Ascending aorta (tissue), 2 donors: ENCODE measurements around the gene TNIP2. TPM values are rescaled to one million over a fixed set of nuclear protein-coding genes. Genes with fewer than 3 reads are reported as not detected.
A peak's percentile ranks its signal among the peaks of the same experiment; 100 is the strongest.

Experiments
- DNase-seq, 2 donors: peaks; one replicate each; pipeline ENCODE4 v3.0.0-alpha.2; 2019; ENCODE audit warnings: low spot score in 2 of 2
- H3K27ac ChIP-seq, 2 donors: fragments of 200-600 bp; sonication (generic); one replicate each; pipeline ENCODE4 v1.5.1; 2016 to 2017; ENCODE audit warnings: mild to moderate bottlenecking in 1 of 2
- H3K27me3 ChIP-seq: fragments of 200-600 bp; sonication (generic); one replicate; pipeline ENCODE4 v1.5.1; 2017
- H3K36me3 ChIP-seq, 2 donors: fragments of 200-600 bp; sonication (generic); one replicate each; pipeline ENCODE4 v1.5.1; 2016
- H3K4me1 ChIP-seq, 2 donors: fragments of 200-600 bp; sonication (generic); one replicate each; pipeline ENCODE4 v1.5.1; 2016 to 2017; ENCODE audit warnings: mild to moderate bottlenecking in 1 of 2
- H3K4me3 ChIP-seq, 2 donors: fragments of 200-600 bp; sonication (generic); one replicate each; pipeline ENCODE4 v1.5.1; 2016 to 2017; ENCODE audit warnings: mild to moderate bottlenecking in 1 of 2
- H3K9me3 ChIP-seq, 2 donors: fragments of 200-600 bp; sonication (generic); one replicate each; pipeline ENCODE4 v1.5.1; 2016
- intact Hi-C: fragments of 100-400 bp; cut with DNase I; formaldehyde crosslinking; loops from one replicate; pipeline ENCODE4 v1.15.1; 2023
- total RNA-seq: library from RNA; depleted of rRNA; stranded (reverse); fragments of >200 nt; gene quantifications from one replicate; pipeline ENCODE4 v1.1.0, GENCODE V29; 2016
- TF ChIP-seq, protein P1 (sequence below), 3 experiments: fragments of 200-600 bp in 2 of 3; fragments of 450-650 bp in 1 of 3; sonication (generic) in 2 of 3; IDR thresholded peaks; one replicate each; pipeline ENCODE4 v1.5.1; 2016 to 2019; ENCODE audit warnings: antibody characterized with exemption in 3 of 3, mild to moderate bottlenecking in 1 of 3, moderate library complexity in 1 of 3

TNIP2 gene
- total RNA-seq, 1 donor from 2014 or later = 65.6 TPM

GRCh38 chr4:2792396-2792710 lies 36.2 kb upstream of the TNIP2 start:
- Histone ChIP-seq H3K27me3 (no peaks in the 10 kb centered on the region), H3K4me3 (no peak overlapping the region), H3K27ac (peak overlapping the region; percentile 61 to 68), H3K9me3 (no peaks in the 10 kb centered on the region), H3K36me3 (no peaks in the 10 kb centered on the region), H3K4me1 (peaks cover 17 to 31% of the 10 kb centered on the region in 2 donors)
- peak in 1 of 2 donors; percentile 61 for DNase-seq
- intact Hi-C loops = loop anchor here (5.0 kb wide), 1 partner anchor 50 kb away; the partner anchor contains the start of gene ADD1
- TF ChIP-seq, protein P1, sequence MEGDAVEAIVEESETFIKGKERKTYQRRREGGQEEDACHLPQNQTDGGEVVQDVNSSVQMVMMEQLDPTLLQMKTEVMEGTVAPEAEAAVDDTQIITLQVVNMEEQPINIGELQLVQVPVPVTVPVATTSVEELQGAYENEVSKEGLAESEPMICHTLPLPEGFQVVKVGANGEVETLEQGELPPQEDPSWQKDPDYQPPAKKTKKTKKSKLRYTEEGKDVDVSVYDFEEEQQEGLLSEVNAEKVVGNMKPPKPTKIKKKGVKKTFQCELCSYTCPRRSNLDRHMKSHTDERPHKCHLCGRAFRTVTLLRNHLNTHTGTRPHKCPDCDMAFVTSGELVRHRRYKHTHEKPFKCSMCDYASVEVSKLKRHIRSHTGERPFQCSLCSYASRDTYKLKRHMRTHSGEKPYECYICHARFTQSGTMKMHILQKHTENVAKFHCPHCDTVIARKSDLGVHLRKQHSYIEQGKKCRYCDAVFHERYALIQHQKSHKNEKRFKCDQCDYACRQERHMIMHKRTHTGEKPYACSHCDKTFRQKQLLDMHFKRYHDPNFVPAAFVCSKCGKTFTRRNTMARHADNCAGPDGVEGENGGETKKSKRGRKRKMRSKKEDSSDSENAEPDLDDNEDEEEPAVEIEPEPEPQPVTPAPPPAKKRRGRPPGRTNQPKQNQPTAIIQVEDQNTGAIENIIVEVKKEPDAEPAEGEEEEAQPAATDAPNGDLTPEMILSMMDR (IDR thresholded peaks at IDR 0.05) = no peak

DNA sequence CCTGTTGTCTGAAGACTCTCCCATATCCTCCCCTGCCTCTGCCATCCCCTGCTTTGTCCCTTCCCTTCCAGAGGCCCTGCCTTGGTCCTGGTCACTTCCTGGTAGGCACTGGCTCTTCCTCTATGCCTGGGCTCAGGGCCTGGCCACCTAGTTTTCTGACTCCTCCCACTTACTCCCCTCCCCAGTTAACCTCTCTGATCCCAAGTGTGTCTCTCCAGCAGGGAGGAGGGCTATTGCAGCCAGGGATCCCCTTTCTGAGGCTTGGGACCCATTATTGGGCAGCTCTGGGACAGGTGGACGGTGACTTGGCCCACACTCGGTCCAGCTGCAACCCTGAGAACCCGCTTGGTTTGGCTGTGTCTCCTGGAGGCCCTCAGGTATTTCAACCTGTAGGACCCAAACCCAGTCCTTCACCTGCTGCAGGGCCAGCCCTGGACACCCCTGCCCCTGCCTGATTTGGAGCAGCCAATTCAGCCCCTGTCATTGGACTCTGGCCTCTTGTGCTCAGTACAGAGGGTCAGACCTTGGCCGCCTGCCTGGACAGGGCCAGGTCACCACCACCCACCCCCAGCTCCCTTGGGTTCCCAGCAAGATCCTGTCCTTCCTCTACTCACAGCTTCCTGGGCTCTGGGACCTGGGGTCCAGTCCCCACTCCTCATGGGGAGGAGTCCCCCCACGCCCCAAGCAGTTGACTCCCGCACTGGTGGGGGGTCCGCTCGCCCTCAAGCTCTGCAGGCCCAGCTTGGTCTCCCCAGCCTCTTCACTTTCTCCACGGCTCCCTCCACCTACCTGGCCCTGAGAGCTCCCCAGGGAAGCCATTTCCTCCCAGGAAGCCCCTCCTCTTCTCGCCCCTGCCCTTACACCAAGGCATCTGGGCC lies 35.6 kb upstream of the TNIP2 start:
- intact Hi-C loops = loop anchor here (5.0 kb wide), 1 partner anchor 51 kb away; the partner anchor contains the start of gene ADD1
- H3K27me3 ChIP-seq = no peaks in the 10 kb centered on the region
- no peaks in the 10 kb centered on the region for H3K9me3 ChIP-seq
- TF ChIP-seq, protein P1 (IDR thresholded peaks at IDR 0.05) = no peak
- peaks cover 17 to 32% of the 10 kb centered on the region in 2 donors for H3K4me1 ChIP-seq
- no peak overlapping the region for H3K4me3 ChIP-seq
- no peaks in the 10 kb centered on the region for H3K36me3 ChIP-seq
- H3K27ac ChIP-seq = peak overlapping the region; percentile 8 to 68
- DNase-seq = peak in 1 of 2 donors; percentile 60

GRCh38 chr4:2790583-2791517 lies 34.7 kb upstream of the TNIP2 start:
- Histone ChIP-seq H3K27me3 (no peaks in the 10 kb centered on the region), H3K27ac (peak overlapping the region; percentile 8 to 68), H3K4me3 (no peak overlapping the region), H3K4me1 (peaks cover 17 to 32% of the 10 kb centered on the region in 2 donors), H3K9me3 (no peaks in the 10 kb centered on the region), H3K36me3 (no peaks in the 10 kb centered on the region)
- DNase-seq = peak in 1 of 2 donors; percentile 66
- intact Hi-C loops = loop anchor here (5.0 kb wide), 1 partner anchor 51 kb away; the partner anchor contains the start of gene ADD1
- TF ChIP-seq, protein P1 (IDR thresholded peaks at IDR 0.05) = no peak

DNA sequence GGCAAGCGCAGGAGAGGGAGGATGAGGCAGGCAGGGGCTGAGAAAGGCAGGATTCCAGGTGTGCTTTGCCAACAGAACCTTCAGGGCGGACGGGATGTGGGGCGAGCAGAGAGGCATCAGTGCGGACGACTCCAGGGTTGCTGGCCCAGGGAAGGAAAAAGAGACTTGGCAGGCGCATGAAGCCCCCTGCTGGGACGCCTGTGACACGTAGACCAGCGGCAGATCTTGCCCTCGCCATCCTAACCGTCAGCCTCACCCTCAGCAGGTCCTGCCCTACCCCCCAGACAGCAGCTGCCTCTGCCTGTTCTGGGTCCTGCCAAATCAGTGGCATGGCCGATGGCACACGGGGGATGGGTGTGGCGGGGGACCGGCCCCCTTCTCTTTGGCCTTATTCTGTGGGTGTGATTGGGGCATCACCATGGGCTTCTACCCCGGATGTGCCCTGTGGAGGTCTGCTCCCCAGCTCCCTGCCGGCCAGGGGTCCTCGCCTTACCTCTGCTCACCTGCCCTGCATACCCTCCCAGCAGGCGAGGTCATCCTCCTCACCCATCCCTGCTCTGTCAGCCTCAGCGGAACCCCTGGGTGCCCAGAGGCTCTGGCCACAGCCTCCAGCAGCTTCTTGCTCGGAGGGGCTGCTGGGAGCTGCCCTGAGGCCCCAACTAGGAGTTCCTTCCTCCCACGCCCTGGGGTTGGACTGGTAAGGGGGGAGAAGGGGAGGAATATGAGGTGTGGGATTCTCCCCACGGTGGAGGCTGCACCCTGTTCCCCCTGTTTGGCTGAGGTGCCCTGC lies 33.9 kb upstream of the TNIP2 start:
- no peaks in the 10 kb centered on the region for H3K27me3 ChIP-seq
- no peaks in the 10 kb centered on the region for H3K9me3 ChIP-seq
- no peak overlapping the region for H3K27ac ChIP-seq
- intact Hi-C loops = loop anchor here (5.0 kb wide), 1 partner anchor 52 kb away; the partner anchor contains the start of gene ADD1
- no peaks in the 10 kb centered on the region for H3K36me3 ChIP-seq
- TF ChIP-seq, protein P1 (IDR thresholded peaks at IDR 0.05) = no peak
- H3K4me1 ChIP-seq = peaks cover 17 to 32% of the 10 kb centered on the region in 2 donors
- no peak overlapping the region for H3K4me3 ChIP-seq
- DNase-seq = no peak

DNA sequence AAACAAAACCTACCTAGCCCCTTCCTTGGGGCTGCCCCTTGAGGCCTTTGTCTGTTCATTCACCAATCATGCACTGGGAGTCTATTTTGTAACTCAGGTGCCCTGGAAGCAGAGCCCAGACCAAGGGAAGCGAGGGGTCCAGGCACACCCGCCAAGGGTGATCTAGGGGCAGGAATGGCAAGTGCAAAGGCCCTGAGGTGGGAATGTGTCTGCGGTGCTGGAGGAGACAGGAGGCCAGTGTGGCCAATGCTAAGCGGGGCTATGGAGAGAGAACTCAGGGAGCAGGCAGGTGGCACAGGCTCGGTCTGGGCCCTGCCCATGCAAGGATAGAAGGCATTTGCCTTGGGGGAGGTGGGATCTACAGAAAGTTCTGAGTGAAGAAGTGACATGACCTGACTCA lies 33.2 kb upstream of the TNIP2 start:
- no peak for DNase-seq
- H3K27me3 ChIP-seq = no peaks in the 10 kb centered on the region
- TF ChIP-seq, protein P1 (IDR thresholded peaks at IDR 0.05) = no peak
- H3K27ac ChIP-seq = no peak overlapping the region
- H3K9me3 ChIP-seq = no peaks in the 10 kb centered on the region
- no peak overlapping the region for H3K4me3 ChIP-seq
- H3K4me1 ChIP-seq = peaks cover 17 to 26% of the 10 kb centered on the region in 2 donors
- intact Hi-C loops = no loop called here
- no peaks in the 10 kb centered on the region for H3K36me3 ChIP-seq
